GM12864 (cell line): ENCODE data around the gene TGIF2.

Source experiments
- DNase-seq: peaks from one replicate; pipeline ENCODE4 v3.0.0-alpha.2; 2011; ENCODE audit warnings: low read depth
- H3K4me3 ChIP-seq: 2 replicates; pipeline ENCODE4 v1.5.1; 2011; ENCODE audit warnings: mild to moderate bottlenecking, low read depth, low read length, control low read depth
- TF ChIP-seq, protein P1 (sequence below): IDR thresholded peaks from 2 replicates; pipeline ENCODE4 v1.5.1; 2011; ENCODE audit warnings: low read depth, mild to moderate bottlenecking, moderate library complexity, low read length, control low read depth, inconsistent platforms; ENCODE audit errors: missing control alignments

The TGIF2 gene

DNA sequence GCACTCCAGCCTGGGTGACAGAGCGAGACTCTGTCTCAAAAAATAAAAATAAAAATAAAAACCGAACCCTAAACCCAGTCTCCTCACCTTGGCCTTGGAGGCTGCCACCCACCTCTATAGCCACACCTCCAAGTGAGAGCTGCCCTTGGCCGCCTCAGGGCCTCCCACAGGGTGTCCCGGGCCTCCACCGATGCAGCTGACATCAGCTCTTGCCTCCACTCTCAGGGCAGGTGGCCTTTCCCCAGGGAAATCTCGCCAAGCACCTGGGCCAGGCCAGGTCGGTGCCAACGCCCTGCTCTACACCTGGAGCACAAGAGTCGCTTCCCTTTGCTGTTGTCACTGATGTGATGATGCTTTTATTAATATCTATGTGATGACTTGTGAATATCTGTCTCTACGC is 41.0 kb upstream of the TGIF2 start:
- H3K4me3 ChIP-seq: no peak overlapping the region
- TF ChIP-seq, protein P1, sequence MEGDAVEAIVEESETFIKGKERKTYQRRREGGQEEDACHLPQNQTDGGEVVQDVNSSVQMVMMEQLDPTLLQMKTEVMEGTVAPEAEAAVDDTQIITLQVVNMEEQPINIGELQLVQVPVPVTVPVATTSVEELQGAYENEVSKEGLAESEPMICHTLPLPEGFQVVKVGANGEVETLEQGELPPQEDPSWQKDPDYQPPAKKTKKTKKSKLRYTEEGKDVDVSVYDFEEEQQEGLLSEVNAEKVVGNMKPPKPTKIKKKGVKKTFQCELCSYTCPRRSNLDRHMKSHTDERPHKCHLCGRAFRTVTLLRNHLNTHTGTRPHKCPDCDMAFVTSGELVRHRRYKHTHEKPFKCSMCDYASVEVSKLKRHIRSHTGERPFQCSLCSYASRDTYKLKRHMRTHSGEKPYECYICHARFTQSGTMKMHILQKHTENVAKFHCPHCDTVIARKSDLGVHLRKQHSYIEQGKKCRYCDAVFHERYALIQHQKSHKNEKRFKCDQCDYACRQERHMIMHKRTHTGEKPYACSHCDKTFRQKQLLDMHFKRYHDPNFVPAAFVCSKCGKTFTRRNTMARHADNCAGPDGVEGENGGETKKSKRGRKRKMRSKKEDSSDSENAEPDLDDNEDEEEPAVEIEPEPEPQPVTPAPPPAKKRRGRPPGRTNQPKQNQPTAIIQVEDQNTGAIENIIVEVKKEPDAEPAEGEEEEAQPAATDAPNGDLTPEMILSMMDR: no peak
- DNase-seq: no peak

DNA sequence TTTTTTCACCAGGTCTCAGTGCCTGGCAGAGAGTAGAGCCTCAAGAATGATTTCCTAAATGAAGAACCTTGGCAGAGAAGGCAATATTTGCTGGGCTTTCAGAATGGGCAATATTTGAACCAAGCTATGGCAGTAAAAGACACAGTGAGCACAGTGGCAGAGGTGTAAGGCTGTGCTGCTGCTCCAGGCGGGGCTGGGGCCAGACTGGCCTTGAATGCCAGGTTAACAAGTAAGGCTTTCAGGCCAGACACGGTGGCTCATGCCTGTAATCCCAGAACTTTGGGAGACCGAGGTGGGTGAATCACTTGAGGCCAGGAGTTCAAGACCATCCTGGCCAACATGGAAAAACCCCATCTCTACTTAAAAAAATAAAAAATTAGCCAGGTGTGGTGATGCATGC is 40.6 kb upstream of the TGIF2 start:
- DNase-seq: no peak
- TF ChIP-seq, protein P1: no peak
- no peak overlapping the region for H3K4me3 ChIP-seq

DNA sequence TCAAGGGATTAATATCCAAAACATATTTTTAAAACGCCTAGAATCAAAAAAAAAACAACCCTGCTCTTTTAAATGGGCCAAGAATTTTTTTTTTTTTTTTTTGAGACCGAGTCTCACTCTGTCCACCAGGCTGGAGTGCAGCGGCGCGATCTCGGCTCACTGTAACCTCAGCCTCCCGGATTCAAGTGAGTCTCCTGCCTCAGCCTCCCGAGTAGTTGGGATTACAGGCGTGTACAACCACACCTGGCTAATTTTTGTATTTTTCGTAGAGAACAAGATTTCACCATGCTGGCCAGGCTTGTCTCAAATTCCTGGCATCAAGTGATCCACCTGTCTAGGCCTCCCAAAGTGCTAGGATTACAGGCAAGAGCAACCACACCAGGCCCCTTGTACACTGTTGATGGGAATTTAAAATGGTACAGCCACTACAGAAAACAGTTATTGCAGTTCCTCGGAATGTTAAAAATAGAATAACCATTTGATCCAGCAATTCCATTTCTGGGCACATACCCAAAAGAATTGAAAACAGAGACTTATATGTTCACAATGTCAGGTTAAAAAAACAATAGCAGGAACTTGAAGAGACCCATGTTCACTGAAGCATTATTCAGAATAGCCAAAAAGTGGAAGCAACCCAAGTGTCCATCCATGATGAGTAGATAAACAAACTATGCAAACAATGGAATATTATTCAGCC is 35.2 kb upstream of the TGIF2 start:
- TF ChIP-seq, protein P1: no peak

DNA sequence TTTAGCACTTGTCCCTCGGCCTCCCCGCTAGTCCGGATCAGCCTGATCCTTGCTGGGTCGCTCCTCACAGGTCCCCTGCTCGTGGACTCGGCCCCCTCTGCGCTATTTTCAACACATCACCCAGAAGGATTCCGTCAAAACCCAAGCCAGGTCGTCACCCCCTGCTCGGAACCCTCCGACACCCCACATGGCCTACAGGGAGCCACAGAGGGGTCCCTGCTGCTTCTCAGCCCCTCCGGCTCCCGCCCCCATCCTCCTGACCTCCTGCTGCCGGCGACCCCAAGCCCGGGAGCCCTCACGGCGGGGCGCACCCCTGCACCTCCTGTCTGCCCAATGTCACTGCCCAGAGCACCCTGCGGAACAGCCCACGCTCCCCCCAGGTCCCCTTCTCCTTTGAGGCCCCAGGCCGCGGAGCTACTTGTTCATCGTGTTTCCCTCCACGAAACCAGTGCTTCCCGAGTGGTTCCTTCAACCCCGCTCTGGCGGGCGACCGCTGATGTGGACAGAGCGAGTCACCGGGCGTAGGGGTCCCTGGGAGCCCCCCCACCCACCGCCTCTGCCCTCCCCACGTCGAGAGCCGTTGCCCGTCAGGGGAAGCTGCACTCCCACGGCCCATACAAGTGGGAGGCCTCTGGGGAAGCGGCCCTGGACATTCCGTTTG is 32.7 kb upstream of the TGIF2 start:
- DNase-seq: no peak
- H3K4me3 ChIP-seq: no peak overlapping the region; the same call in 1 of the 2 replicates
- TF ChIP-seq, protein P1: no peak

More for the DNA sequence above, 35.2 kb upstream of the TGIF2 start:
- no peak overlapping the region for H3K4me3 ChIP-seq
- no peak for DNase-seq

DNA sequence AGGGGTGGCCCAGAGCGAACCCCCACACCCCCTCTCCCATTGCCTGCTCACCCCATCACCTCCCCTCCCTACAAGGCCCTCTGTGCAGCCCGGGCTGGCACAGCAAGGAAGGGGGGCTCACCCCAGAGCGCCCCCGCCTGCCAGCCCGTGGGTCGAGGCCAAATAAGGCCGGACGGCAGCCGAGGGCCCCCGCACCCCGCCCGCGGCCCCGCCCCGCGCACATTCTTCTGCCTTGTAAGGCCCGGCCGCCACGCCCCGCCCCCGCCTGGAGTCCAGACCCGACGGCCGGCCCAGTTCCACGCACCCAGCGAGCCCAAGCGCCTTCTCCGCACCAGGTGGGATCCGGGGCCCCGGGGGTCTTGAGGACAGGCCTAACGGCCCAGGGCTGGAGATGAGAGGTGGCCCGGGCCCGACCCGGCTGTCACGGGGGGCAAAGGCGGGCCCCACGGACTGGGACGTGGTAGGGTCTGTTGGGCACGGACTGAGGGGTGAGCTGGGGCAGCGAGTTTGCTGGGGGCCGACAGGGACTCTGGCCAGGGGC is 32.1 kb upstream of the TGIF2 start, which contains the start of gene MYL9:
TSS of gene MYL9 (plus strand) at position 293 of the 541 bp plus-strand sequence. CDS start 3,366 bp downstream, outside the sequence.
- peak within 1 kb of the TSS; percentile 58 for H3K4me3 ChIP-seq

DNA sequence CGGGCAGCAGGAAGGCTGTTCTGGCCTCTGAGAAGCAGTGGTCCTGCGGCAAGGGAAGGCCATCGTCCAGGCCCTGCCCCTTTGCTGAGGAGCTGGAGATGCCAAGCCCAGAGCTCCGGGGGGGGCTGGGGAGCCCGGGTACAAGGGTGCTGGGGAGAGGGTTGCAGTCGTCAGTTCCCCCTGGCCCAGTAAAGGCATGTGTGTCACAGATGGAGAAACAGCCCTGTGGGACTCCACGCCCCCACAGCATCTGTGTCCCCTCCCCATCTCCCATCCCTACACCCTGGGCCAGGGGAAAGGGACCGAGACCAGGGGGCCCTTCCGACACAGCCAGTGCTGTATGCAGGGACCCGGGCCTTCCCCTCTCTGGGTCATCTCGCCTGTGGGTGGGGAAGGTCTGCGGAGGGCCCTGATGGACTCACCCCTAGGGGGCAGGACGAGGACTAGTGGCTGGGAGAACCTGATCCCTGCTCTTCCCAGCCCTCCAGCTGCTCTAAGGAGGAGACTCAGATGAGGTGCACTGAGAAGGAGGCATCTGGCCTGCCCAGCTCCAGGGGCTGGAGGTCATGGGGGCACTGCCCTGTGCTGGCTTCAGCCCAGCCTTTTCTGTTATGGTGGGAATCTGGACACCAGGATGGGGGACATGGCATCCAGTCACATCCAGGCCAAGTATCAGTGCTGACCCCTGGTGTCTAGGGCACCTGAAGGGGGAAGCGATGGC is 31.5 kb upstream of the TGIF2 start:
- H3K4me3 ChIP-seq: peak overlapping the region; percentile 58
- DNase-seq: no peak
- TF ChIP-seq, protein P1: peak; percentile 60

More for the DNA sequence above, 32.1 kb upstream of the TGIF2 start, which contains the start of gene MYL9:
- DNase-seq: no peak
- TF ChIP-seq, protein P1: no peak
